Measurements from ENCODE around the gene RPE.

RPE gene

GRCh38 chr2:210000464-210001324 lies 1.7 kb upstream of the RPE start:
- no peak for DNase-seq (ENCODE audit: low read depth in 2 of 2, low spot score in 1 of 2)

GRCh38 chr2:210003359-210003758 lies 921 bp downstream of the RPE start:
- DNase-seq (ENCODE audit: low read depth in 2 of 2, low spot score in 1 of 2), result no peak

GRCh38 chr2:210004881-210005280 lies 2.4 kb downstream of the RPE start:
- DNase-seq (ENCODE audit: low read depth in 2 of 2, low spot score in 1 of 2), result no peak

- DNase-seq (ENCODE audit: low read depth in 2 of 2, low spot score in 1 of 2), result no peak
Measured at GRCh38 chr2:210007895-210008294, 5.5 kb downstream of the RPE start.

- DNase-seq (ENCODE audit: low read depth in 2 of 2, low spot score in 1 of 2), result no peak
Measured at GRCh38 chr2:210009126-210009525, 6.7 kb downstream of the RPE start.

- DNase-seq (ENCODE audit: low read depth in 2 of 2, low spot score in 1 of 2), result no peak
Measured at GRCh38 chr2:210009896-210010295, 7.5 kb downstream of the RPE start.

GRCh38 chr2:210020138-210020537 lies 17.7 kb downstream of the RPE start:
- DNase-seq (ENCODE audit: low read depth in 2 of 2, low spot score in 1 of 2), result no peak

GRCh38 chr2:210022824-210023223 lies 20.4 kb downstream of the RPE start:
- no peak for DNase-seq (ENCODE audit: low read depth in 2 of 2, low spot score in 1 of 2)

- no peak for DNase-seq (ENCODE audit: low read depth in 2 of 2, low spot score in 1 of 2)
Measured at GRCh38 chr2:210027608-210028007, 25.2 kb downstream of the RPE start.

GRCh38 chr2:210028178-210028577 lies 25.7 kb downstream of the RPE start:
- no peak for DNase-seq (ENCODE audit: low read depth in 2 of 2, low spot score in 1 of 2)

GRCh38 chr2:210034087-210034683 lies 31.7 kb downstream of the RPE start:
- DNase-seq (ENCODE audit: low read depth in 2 of 2, low spot score in 1 of 2), result no peak

- DNase-seq (ENCODE audit: low read depth in 2 of 2, low spot score in 1 of 2), result no peak
Measured at GRCh38 chr2:210035679-210036078, 33.2 kb downstream of the RPE start.

GRCh38 chr2:210038078-210038477 lies 35.6 kb downstream of the RPE start:
- no peak for DNase-seq (ENCODE audit: low read depth in 2 of 2, low spot score in 1 of 2)

- no peak for DNase-seq (ENCODE audit: low read depth in 2 of 2, low spot score in 1 of 2)
Measured at GRCh38 chr2:210046851-210047500, 44.5 kb downstream of the RPE start.

GRCh38 chr2:210049831-210050230 lies 47.4 kb downstream of the RPE start:
- no peak for DNase-seq (ENCODE audit: low read depth in 2 of 2, low spot score in 1 of 2)

- DNase-seq (ENCODE audit: low read depth in 2 of 2, low spot score in 1 of 2), result no peak
Measured at GRCh38 chr2:210050885-210051284, 48.4 kb downstream of the RPE start.

- no peak for DNase-seq (ENCODE audit: low read depth in 2 of 2, low spot score in 1 of 2)
Measured at GRCh38 chr2:210054696-210055095, 52.3 kb downstream of the RPE start.

GRCh38 chr2:210055825-210056224 lies 53.4 kb downstream of the RPE start:
- no peak for DNase-seq (ENCODE audit: low read depth in 2 of 2, low spot score in 1 of 2)

- DNase-seq (ENCODE audit: low read depth in 2 of 2, low spot score in 1 of 2), result no peak
Measured at GRCh38 chr2:210063306-210063705, 60.9 kb downstream of the RPE start.
